Measurements from ENCODE around the gene LBHD1. TPM values are rescaled to one million over a fixed set of nuclear protein-coding genes. Genes with fewer than 3 reads are reported as not detected.
"Not testable (repeated sequence)": the region's sequence is repeated elsewhere in the genome, so short reads cannot be mapped to it uniquely, and the experiment has no call there.

The LBHD1 gene
- polyA plus RNA-seq, 3 donors, result 1.9 to 9.1 (median 2.9) TPM

DNA sequence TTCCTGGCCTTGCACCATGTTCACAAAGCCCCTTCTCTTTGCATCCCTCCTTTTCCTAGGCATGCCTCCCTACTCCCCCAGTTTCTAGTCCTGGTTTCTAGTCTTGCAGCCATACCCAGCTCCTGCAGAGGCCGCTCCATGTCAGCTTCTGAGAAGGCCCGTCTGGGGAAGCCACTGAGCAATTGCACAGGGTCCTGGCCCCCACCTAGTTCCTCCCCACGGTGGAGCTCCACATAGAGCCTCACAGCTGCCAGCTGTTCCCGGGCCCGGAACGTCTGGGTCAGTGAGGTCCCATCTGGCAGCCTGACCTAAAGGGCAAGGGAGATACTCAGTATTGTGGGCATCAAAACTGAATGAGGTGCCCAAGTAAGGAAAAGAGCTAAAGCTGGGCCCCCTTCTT is 4.6 kb upstream of the LBHD1 start:
- peak overlapping the region in 6 of 7 donors; percentile 1 to 83 (median 39) for H3K27ac Mint-ChIP-seq
- H3K4me1 ChIP-seq (ENCODE audit: control insufficient read depth in 1 of 2, insufficient read depth in 2 of 2, low read length in 2 of 2), result peaks cover 29 to 47% of the 10 kb centered on the region in 2 donors
- H3K4me2 ChIP-seq (replicated peaks; ENCODE audit: extremely low read depth, low read length, poor library complexity, severe bottlenecking), result no peak overlapping the region

DNA sequence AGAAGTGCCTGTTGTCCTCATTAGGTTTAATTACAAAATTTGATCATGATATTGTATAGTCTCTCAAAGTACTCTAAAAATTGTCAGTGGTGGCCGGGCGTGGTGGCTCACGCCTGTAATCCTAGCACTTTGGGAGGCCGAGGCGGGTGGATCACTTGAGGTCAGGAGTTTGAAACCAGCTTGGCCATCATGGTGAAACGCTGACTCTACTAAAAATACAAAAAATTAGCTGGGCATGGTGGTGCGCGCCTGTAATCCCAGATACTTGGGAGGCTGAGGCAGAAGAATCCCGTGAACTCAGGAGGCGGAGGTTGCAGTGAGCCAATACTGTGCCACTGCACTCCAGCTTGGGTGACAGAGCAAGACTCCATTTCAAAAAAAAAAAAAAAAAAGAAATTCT is 3.3 kb upstream of the LBHD1 start:
- H3K9me3 ChIP-seq (replicated peaks in 1 of 2; ENCODE audit: control insufficient read depth in 1 of 2, insufficient read depth in 1 of 2, low read length in 2 of 2); H3K27me3 ChIP-seq (ENCODE audit: control insufficient read depth in 2 of 2, insufficient read depth in 2 of 2, low read length in 2 of 2); H3K4me2 ChIP-seq (replicated peaks; ENCODE audit: extremely low read depth, low read length, poor library complexity, severe bottlenecking); H3K9me3 Mint-ChIP-seq; H2AFZ ChIP-seq (ENCODE audit: insufficient read depth, low read depth, low read length, poor library complexity, severe bottlenecking); DNase-seq; H3K9ac ChIP-seq (ENCODE audit: insufficient read depth, low read length, poor library complexity, severe bottlenecking); H3K4me3 ChIP-seq (replicated peaks in 1 of 3; ENCODE audit: low read depth in 2 of 3, low read length in 3 of 3); intact Hi-C loops (cut with micrococcal nuclease); H3K27me3 Mint-ChIP-seq (ENCODE audit: low read depth in 3 of 3); H3K4me3 Mint-ChIP-seq; H3K27ac ChIP-seq (ENCODE audit: low read depth in 1 of 2, low read length in 2 of 2): not testable (repeated sequence)
- peak overlapping the region in 2 of 7 donors; percentile 40 to 69 for H3K27ac Mint-ChIP-seq
- Histone ChIP-seq H3K36me3 (replicated peaks in 1 of 2; ENCODE audit: control insufficient read depth in 1 of 2, insufficient read depth in 2 of 2, low read length in 2 of 2) (peaks cover 26 to 46% of the 10 kb centered on the region in 2 donors), H4K20me1 (ENCODE audit: insufficient read depth, low read length) (peaks cover 28% of the 10 kb centered on the region), H3K4me1 (ENCODE audit: control insufficient read depth in 1 of 2, insufficient read depth in 2 of 2, low read length in 2 of 2) (peaks cover 38 to 56% of the 10 kb centered on the region in 2 donors), H3K79me2 (ENCODE audit: insufficient read depth, low read length) (peaks cover 77% of the 10 kb centered on the region)
- peaks cover 56% of the 10 kb centered on the region for H3K4me1 Mint-ChIP-seq
- 100% methylated on average over 5 of the region's 10 CpGs for WGBS (ENCODE audit: insufficient coverage)
- H3K36me3 Mint-ChIP-seq, result peaks cover 31 to 47% of the 10 kb centered on the region in 2 donors

More for the DNA sequence above, 4.6 kb upstream of the LBHD1 start:
- H3K36me3 ChIP-seq (replicated peaks in 1 of 2; ENCODE audit: control insufficient read depth in 1 of 2, insufficient read depth in 2 of 2, low read length in 2 of 2), result peaks cover 26 to 46% of the 10 kb centered on the region in 2 donors
- Mint-ChIP-seq H3K9me3 (no peaks in the 10 kb centered on the region), H3K4me1 (peaks cover 51% of the 10 kb centered on the region), H3K4me3 (no peak overlapping the region), H3K36me3 (peaks cover 31 to 47% of the 10 kb centered on the region in 2 donors), H3K27me3 (ENCODE audit: low read depth in 3 of 3) (peaks cover 0 to 2% (median 1%) of the 10 kb centered on the region in 3 donors)
- no peak overlapping the region for H2AFZ ChIP-seq (ENCODE audit: insufficient read depth, low read depth, low read length, poor library complexity, severe bottlenecking)
- peak overlapping the region in 1 of 2 donors; percentile 97 for H3K27ac ChIP-seq (ENCODE audit: low read depth in 1 of 2, low read length in 2 of 2)
- no peak overlapping the region for H3K4me3 ChIP-seq (replicated peaks in 1 of 3; ENCODE audit: low read depth in 2 of 3, low read length in 3 of 3)
- peaks cover 28% of the 10 kb centered on the region for H4K20me1 ChIP-seq (ENCODE audit: insufficient read depth, low read length)
- no peak overlapping the region for H3K9ac ChIP-seq (ENCODE audit: insufficient read depth, low read length, poor library complexity, severe bottlenecking)
- H3K79me2 ChIP-seq (ENCODE audit: insufficient read depth, low read length), result peaks cover 65% of the 10 kb centered on the region
- TF ChIP-seq, protein P1, sequence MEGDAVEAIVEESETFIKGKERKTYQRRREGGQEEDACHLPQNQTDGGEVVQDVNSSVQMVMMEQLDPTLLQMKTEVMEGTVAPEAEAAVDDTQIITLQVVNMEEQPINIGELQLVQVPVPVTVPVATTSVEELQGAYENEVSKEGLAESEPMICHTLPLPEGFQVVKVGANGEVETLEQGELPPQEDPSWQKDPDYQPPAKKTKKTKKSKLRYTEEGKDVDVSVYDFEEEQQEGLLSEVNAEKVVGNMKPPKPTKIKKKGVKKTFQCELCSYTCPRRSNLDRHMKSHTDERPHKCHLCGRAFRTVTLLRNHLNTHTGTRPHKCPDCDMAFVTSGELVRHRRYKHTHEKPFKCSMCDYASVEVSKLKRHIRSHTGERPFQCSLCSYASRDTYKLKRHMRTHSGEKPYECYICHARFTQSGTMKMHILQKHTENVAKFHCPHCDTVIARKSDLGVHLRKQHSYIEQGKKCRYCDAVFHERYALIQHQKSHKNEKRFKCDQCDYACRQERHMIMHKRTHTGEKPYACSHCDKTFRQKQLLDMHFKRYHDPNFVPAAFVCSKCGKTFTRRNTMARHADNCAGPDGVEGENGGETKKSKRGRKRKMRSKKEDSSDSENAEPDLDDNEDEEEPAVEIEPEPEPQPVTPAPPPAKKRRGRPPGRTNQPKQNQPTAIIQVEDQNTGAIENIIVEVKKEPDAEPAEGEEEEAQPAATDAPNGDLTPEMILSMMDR (IDR thresholded peaks at IDR 0.05), result no peak
- H3K27me3 ChIP-seq (ENCODE audit: control insufficient read depth in 2 of 2, insufficient read depth in 2 of 2, low read length in 2 of 2), result no peaks in the 10 kb centered on the region
- DNase-seq, result no peak
- 85% methylated on average over 5 of the region's 6 CpGs for WGBS (ENCODE audit: insufficient coverage)
- intact Hi-C loops (cut with micrococcal nuclease), result no loop called here
- H3K9me3 ChIP-seq (replicated peaks in 1 of 2; ENCODE audit: control insufficient read depth in 1 of 2, insufficient read depth in 1 of 2, low read length in 2 of 2), result no peaks in the 10 kb centered on the region
